ENCODE data around the gene PPP1R3C. TPM values are rescaled to one million over a fixed set of nuclear protein-coding genes. Genes with fewer than 3 reads are reported as not detected.

Gene PPP1R3C
- total RNA-seq, 1 experiment from 2014 or later = 177 TPM

Other genes with a start within 250 kb of the PPP1R3C start
- gene HECTD2, start 222.7 kb downstream of the PPP1R3C start, total RNA-seq (2014; rRNA removed; shearing (Covaris generic)) = 14.0 and 17.1 TPM in 2 replicates
- gene TNKS2, start 165.4 kb upstream of the PPP1R3C start, total RNA-seq (2014; rRNA removed; shearing (Covaris generic)) = 27.4 and 33.8 TPM in 2 replicates

All from NCI-H460 (cell line).